ENCODE measurements around the gene TACO1. TPM values are rescaled to one million over a fixed set of nuclear protein-coding genes. Genes with fewer than 3 reads are reported as not detected.

The TACO1 gene
- total RNA-seq, 3 donors from 2014 or later (not counting 1 experiment from before 2014, with no cell fraction given) = 7.1 to 10.9 (median 9.2) TPM

DNA sequence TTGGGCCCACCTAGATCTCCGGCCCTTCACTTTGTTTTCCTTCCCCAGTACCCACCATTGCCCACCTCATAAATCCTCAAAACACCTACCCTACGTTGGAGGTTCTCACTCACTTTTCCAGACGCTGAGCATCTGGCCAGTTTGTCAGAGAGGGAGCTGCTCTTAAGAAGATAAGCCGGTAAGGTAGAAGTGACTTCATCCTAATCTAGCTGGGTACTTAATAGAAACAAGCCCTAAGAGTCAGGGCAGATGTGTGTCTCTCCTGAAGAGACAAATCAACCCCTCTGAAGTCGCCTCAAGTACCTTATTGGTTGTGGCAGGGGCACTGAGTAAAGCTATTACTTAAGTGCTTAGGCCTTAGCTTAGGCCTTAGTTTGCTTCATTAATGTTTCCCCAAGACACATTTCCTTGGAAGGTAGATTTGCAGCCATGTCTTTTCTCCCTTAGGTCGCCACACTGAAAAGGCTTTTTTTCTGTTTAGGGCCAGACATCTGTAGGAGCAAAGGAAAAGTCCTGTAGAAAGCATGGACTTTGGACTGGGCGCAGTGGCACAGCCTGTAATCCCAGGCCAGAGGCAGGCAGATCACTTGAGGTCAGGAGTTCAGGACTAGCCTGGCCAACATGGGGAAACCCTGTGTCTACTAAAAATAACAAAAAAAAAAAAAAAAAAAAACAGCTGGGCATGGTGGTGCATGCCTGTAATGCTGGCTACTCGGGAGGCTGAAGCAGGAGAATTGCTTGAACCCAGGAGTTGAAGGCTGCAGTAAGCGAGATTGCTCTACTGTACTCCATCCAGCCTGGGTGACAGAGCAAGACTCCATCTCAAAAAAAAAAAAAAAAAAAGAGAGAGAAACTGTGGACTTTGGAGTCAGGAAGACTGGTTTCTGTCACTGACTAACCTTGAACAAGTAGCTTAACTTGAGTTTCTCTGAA is 1.0 kb downstream of the TACO1 start:
- DNase-seq (peak in 1 of 2 donors; percentile 27), ATAC-seq (no peak)
- peak overlapping the region; percentile 75 to 88 for H3K27ac Mint-ChIP-seq

DNA sequence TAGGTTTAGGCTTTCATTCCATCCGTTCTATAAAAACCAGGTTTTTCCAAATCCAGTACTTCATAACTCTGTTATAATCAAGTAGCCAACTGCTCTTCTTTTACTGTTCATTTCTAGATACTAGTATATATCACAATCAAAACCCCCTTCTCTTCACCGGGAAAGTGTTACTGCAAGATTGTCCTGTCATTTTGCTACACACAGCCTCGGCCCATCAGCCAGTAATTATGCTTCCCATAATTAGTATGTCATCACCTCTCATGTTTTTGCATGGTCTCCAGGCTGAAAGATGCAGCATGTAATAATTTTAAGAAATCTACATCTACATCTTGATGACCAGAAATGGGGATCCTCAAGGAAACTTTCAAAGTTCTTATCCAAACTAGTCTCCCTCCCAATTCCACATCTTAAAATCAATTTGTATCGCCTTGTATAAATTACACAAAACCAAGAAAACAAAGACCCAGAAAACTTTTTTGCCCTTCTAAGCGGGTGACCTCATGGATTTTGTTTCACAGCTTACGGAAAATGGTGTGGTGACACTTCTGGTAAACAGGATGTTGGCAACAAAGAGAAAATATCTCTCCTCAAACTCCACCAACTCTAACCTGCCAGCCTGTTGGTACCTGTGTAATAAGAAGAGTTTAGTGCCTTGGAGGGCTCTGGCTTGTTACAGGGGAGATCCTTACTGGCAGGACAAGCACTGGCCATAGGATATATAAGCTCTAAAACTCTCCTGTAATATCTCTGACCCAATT is 9.3 kb downstream of the TACO1 start:
- no peak overlapping the region for H3K4me3 Mint-ChIP-seq
- 88% methylated on average over 6 of the region's 6 CpGs for WGBS (ENCODE audit: insufficient coverage)
- no peaks in the 10 kb centered on the region for H3K9me3 Mint-ChIP-seq
- Histone ChIP-seq H3K27ac (ENCODE audit: low read length) (peak overlapping the region; percentile 14), H3K36me3 (ENCODE audit: control insufficient read depth, insufficient read depth, low read length) (peaks cover 43% of the 10 kb centered on the region), H3K27me3 (ENCODE audit: control insufficient read depth, insufficient read depth, low read length) (no peaks in the 10 kb centered on the region), H3K4me1 (ENCODE audit: control insufficient read depth, insufficient read depth, low read length) (peaks cover 12% of the 10 kb centered on the region), H3K4me3 (ENCODE audit: low read length) (no peak overlapping the region), H3K9me3 (ENCODE audit: control insufficient read depth, insufficient read depth, low read length) (no peaks in the 10 kb centered on the region)
- intact Hi-C loops (cut with micrococcal nuclease) = no loop called here
- peaks cover 0 to 4% of the 10 kb centered on the region in 2 donors for H3K4me1 Mint-ChIP-seq
- peaks cover 25% of the 10 kb centered on the region for H3K36me3 Mint-ChIP-seq
- ATAC-seq (no peak), DNase-seq (peak in 1 of 2 donors; percentile 51)
- no peak for TF ChIP-seq CTCF (IDR thresholded peaks at IDR 0.05)
- H3K27ac Mint-ChIP-seq = no peak overlapping the region
- no peaks in the 10 kb centered on the region for H3K27me3 Mint-ChIP-seq (ENCODE audit: low read depth in 2 of 2)

More for the DNA sequence above, 1.0 kb downstream of the TACO1 start:
- TF ChIP-seq CTCF (IDR thresholded peaks at IDR 0.05) = no peak
- H3K36me3 Mint-ChIP-seq = peaks cover 14% of the 10 kb centered on the region
- Histone ChIP-seq H3K4me3 (ENCODE audit: low read length) (peak overlapping the region; percentile 96), H3K27me3 (ENCODE audit: control insufficient read depth, insufficient read depth, low read length) (no peaks in the 10 kb centered on the region), H3K4me1 (ENCODE audit: control insufficient read depth, insufficient read depth, low read length) (peaks cover 31% of the 10 kb centered on the region), H3K36me3 (ENCODE audit: control insufficient read depth, insufficient read depth, low read length) (peaks cover 17% of the 10 kb centered on the region), H3K27ac (ENCODE audit: low read length) (peak overlapping the region; percentile 78), H3K9me3 (ENCODE audit: control insufficient read depth, insufficient read depth, low read length) (no peaks in the 10 kb centered on the region)
- no peaks in the 10 kb centered on the region for H3K27me3 Mint-ChIP-seq (ENCODE audit: low read depth in 2 of 2)
- WGBS (ENCODE audit: insufficient coverage) = 83% methylated on average over 7 of the region's 9 CpGs
- H3K4me3 Mint-ChIP-seq = peak overlapping the region; percentile 88
- intact Hi-C loops (cut with micrococcal nuclease) = no loop called here
- H3K9me3 Mint-ChIP-seq = no peaks in the 10 kb centered on the region
- peaks cover 38 to 42% of the 10 kb centered on the region in 2 donors for H3K4me1 Mint-ChIP-seq

- ATAC-seq = no peak
- 95% methylated on average over 10 of the region's 10 CpGs for WGBS (ENCODE audit: insufficient coverage)
- peaks cover 0 to 4% of the 10 kb centered on the region in 2 donors for H3K4me1 Mint-ChIP-seq
- Histone ChIP-seq H3K4me3 (ENCODE audit: low read length) (no peak overlapping the region), H3K27ac (ENCODE audit: low read length) (peak overlapping the region; percentile 14), H3K36me3 (ENCODE audit: control insufficient read depth, insufficient read depth, low read length) (peaks cover 35% of the 10 kb centered on the region), H3K4me1 (ENCODE audit: control insufficient read depth, insufficient read depth, low read length) (peaks cover 12% of the 10 kb centered on the region), H3K27me3 (ENCODE audit: control insufficient read depth, insufficient read depth, low read length) (no peaks in the 10 kb centered on the region), H3K9me3 (ENCODE audit: control insufficient read depth, insufficient read depth, low read length) (no peaks in the 10 kb centered on the region)
- no peak overlapping the region for H3K4me3 Mint-ChIP-seq
- intact Hi-C loops (cut with micrococcal nuclease) = no loop called here
- no peak for TF ChIP-seq CTCF (IDR thresholded peaks at IDR 0.05)
- H3K27ac Mint-ChIP-seq = no peak overlapping the region
- H3K9me3 Mint-ChIP-seq = no peaks in the 10 kb centered on the region
- H3K27me3 Mint-ChIP-seq (ENCODE audit: low read depth in 2 of 2) = no peaks in the 10 kb centered on the region
- peaks cover 18% of the 10 kb centered on the region for H3K36me3 Mint-ChIP-seq
- DNase-seq = no peak
These were observed 10.2 kb downstream of the TACO1 start for GRCh38 chr17:63610854-63611253.

Data from natural killer cell (primary cell).